NCI-H524 (cell line): ENCODE measurements around the gene PI4K2B.
A peak's percentile ranks its signal among the peaks of the same experiment; 100 is the strongest.
"Not testable (repeated sequence)": the region's sequence is repeated elsewhere in the genome, so short reads cannot be mapped to it uniquely, and the experiment has no call there.

Source experiments
- DNase-seq, 2 experiments: peaks; one replicate each; lab custom pipeline; 2025; lab: John Stamatoyannopoulos, UW

The PI4K2B gene

DNA sequence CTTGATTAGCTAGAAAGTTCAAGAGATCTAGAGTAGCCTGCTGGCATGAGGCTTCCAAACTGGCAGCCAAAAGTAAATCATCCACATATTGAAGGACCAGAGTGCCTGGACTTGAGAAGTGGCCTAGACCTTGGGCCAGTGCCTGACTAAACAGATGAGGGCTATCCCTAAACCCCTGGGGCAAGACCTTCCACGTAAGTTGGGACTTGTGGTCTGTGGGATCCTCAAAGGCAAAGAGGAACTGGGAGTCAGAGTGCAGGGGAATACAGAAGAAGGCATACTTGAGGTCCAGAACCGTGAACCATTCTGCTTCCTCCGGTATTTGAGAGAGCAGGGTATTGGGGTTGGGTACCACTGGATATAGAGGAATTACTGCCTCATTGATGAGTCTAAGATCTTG lies 8.4 kb downstream of the PI4K2B start:
- not testable (repeated sequence) for DNase-seq

DNA sequence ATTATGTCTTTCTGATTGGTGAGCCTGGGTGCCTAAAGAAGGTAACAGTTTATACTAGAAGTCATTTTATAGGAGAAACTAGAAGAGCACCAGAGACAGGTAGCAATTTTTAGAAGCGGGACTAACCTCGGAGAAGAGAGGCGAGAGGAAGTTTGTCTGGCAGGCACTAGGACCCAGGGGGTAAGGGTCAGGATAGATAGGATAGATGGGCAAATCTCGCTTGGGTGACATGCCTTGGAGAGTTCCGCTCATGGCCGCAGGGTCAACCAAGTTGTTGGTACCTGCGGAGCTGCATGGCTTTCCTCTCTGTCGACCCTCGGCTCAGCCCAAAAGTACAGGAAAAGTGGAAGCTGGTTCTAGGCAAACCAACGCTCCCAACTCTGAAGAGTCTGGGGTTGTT lies 11.3 kb downstream of the PI4K2B start:
- DNase-seq: no peak

DNA sequence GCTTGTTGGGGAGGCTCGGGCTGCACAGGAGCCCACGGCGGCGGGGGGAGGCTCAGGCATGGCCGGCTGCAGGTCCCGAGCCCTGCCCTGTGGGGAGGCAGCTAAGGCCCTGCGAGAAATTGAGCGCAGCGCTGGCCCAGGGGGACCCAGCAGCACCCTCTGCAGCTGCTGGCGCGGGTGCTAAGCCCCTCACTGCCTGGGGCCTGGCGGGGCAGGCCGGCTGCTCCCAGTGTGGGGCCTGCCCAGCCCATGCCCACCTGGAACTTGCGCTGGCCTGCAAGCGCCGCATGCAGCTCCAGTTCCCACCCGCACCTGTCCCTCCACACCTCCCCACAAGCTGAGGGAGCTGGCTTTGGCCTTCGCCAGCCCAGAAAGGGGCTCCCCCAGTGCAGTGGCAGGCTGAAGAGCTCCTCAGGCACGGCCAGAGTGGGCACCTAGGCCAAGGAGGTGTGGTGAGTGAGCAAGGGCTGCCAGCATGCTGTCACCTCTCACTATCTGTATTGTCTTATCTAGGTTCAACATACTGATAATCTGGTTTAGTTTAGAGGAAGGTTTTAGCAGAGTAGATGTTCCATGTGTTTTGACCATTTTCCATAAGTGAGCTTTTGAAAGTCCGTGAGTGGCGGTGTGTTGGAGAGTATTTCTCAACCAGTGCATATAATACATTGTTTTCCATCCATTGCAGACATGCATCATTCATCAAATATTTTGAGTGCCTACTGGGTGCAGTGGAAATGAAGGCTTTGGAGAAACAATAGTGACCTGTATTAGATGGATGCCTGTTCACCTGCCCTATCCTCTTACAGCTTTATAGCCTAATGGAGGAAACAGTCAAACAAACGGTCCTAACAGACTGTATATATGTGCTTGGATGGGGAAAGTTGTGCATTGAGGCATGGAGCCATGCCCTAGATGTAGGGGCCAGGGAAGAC lies 13.1 kb downstream of the PI4K2B start:
- no peak for DNase-seq

DNA sequence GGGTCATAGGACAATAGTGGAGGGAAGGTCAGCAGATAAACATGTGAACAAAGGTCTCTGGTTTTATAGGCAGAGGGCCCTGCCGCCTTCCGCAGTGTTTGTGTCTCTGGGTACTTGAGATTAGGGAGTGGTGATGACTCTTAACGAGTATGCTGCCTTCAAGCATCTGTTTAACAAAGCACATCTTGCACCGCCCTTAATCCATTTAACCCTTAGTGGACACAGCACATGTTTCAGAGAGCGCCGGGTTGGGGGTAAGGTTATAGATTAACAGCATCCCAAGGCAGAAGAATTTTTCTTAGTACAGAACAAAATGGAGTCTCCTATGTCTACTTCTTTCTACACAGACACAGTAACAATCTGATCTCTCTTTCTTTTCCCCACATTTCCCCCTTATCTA lies 15.0 kb downstream of the PI4K2B start:
- DNase-seq: peak; percentile 9 to 29

DNA sequence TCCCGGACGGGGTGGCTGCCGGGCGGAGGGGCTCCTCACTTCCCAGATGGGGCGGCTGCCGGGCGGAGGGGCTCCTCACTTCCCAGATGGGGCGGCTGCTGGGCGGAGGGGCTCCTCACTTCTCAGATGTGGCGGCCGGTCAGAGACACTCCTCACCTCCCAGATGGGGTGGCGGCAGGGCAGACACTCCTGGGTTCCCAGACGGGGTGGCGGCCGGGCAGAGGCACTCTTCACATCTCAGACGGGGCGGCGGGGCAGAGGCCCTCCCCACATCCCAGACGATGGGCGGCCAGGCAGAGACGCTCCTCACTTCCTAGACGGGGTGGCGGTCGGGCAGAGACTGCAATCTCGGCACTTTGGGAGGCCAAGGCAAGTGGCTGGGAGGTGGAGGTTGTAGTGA lies 15.7 kb downstream of the PI4K2B start:
- DNase-seq: not testable (repeated sequence)

DNA sequence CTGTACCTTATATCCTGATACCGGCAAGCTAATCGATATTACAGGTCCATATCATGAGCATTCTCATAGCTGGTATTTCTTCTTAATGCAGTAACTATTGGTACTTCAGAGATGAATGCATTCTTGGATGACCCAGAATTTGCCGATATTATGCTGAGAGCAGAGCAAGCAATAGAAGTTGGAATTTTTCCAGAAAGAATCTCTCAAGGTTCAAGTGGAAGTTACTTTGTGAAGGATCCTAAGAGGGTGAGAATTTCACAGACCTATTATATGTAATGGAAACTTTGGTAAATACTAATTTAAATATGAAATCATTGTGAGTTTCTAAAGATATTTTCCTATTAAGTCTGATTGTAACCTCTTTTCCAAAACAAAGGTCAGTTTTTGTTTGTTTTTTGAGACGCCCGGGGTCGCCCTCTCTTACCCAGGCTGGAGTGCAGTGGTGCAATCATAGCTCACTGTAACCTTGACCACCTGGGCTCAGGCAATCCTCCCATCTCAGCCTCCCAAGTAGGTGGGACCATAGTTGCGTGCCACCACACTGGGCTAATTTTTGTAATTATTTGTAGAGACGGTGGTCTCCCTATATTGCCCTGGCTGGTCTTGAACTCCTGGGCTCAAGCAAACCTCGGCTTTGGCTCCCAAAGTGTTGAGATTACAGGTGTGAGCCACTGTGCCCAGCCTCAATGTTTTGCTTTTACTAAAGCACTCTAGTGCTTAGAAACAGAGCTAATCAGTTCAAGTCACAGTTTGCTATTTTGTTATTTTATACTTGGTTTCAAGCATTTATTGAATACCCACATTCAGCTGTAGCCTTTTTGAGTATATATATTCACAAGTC lies 18.6 kb downstream of the PI4K2B start:
- DNase-seq: no peak

DNA sequence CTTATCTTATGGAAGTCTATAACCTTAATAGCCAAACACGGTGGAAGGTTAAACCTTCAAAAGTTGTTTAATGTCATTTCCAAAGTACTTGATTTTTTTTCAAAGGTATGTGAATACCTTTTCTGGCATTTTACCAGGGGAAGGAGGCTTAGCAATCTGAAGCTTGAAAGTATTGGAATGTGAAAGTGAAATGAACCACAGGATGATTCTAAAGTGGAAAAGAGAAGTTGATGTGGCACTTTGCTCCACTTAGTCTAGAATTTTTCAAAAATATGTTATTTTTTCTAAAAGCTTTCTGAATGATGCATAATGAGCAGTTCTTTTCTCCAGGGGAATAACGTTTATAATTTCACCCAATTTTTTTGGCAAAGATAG lies 19.2 kb downstream of the PI4K2B start:
- no peak for DNase-seq

DNA sequence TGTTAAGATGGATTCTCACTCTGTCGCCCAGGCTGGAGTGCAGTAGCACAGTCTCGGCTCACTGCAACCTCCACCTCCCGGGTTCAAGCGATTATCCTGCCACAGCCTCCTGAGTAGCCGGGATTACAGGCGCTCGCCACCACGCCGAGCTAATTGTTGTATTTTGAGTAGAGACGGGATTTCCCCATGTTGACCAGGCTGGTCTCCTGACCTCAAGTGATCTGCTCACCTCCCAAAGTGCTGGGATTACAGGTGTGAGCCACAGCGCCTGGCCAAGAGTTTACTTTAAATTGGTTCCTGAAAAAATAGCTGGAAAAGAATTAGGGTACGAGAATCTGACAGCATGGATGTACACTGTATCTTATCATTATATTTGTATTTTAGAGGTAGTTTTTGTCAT lies 20.0 kb downstream of the PI4K2B start:
- not testable (repeated sequence) for DNase-seq

DNA sequence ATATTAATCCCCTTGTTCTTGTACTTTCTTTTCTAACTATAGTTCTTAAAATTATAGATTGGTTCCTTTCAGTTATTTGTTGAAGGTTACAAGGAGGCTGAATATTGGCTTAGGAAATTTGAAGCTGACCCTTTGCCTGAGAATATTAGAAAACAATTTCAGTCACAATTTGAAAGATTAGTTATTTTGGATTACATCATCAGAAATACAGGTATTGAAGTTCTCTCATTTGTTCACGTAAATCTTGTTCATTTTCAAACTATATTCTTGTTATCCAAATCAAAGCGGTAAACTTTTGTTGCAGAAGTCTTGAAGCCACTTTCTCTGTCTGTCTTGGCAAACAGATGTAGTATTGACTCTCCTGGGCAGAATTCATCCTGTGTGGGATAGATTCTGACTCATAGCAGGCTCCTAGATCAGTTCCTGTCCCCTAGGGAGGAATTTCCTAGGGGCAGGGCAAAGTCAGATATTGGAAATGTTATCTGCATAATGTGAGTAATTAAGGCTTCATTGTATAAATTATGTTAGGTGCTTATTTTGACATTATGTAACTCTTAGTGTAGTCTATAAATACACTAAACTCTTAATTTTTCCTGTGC lies 25.2 kb downstream of the PI4K2B start:
- DNase-seq: no peak

DNA sequence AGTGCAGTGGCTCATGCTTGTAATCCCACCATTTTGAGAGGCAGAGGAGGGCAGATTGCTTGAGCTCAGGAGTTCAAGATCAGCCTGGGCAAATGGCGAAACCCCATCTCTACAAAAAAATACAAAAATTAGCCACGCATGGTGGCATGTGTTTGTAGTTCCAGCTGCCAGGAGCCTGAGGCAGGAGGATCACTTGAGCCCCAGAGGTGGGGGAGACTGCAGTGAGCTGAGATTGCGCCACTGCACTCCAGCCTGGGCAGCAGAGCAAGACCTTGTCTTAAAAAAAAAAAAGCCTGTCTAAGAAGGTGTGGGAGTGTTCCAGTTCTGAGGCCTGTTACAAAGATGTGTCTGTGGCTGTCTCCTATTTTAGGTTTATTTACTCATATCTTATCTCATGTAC lies 38.0 kb downstream of the PI4K2B start:
- DNase-seq: no peak

DNA sequence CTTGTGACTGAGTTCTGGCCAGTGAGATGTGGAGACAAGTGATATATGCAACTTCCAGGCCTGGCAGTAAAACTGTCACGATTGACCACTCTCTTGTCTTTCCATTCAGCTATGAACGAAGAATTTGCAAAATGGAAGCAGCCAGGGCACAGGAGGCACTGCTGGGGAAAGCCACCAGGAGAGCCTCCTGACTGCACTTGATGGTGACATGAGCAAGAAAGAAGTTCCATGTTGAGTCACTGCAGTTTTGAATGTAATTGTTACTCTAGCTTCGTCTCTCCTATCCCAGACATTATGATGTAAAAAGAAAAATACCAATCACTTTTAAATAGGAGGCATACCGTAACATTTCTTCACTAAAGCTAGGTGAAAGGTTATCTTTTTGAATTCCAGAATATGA lies 46.4 kb downstream of the PI4K2B start:
- no peak for DNase-seq

DNA sequence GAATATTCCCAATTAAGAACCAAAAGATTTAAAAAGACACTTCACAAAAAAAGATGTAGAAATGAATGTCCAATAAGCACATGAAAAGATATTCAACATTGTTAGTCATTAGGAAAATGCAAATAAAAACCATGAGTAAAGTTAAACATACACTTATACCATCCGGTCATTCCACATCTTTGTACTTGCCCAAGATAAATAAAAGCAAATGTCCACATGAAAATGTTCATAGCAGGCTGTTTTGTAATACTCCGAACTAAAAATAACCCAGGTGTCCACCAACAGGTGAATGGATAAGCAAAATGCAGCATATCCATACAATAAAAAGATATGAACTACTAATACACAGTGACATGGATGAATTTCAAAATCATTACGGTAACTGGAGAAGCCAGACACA lies 50.1 kb downstream of the PI4K2B start:
- no peak for DNase-seq

DNA sequence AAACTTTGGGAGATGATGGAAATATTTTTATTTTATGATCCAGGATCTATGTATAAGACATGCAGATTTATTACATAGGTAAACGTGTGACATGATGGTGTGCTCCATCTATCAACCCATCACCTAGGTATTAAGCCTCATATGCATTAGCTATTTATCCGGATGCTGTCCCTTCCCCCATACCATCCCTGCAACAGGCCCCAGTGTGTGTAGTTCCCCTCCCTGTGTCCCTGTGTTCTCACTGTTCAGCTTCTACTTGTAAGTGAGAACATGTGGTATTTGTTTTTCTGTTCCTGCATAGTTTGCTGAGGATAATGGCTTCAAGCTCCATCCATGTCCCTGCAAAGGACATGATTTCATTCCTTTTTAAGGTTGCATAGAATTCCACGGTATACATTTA lies 50.6 kb downstream of the PI4K2B start:
- DNase-seq: no peak

DNA sequence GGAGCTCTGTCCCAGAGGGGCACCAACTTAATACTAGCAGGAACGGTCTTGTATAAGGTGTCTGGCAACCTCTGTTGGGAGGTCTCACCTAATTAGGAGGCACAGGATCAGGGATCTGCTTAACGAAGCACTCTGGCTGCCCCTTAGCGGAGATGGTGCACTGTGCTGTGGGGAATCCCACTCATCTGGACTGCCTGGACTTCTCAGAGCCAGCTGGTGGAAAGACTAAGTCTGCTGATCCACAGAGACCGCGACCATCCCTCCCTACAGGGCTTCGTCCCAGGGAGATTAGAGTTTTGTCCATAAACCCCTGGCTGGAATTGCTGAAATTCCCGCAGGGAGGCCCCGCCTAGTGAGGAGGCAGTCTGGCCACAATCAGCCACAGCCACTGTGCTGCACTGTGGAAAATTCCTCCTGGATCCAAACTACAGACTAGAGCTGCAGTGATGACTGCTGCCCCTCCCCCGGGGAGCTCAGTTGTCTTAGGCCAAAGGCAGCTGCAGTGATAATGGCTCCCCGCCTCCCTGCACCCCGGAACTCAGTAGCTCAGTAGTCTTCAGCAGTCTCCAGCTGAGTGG lies 56.7 kb downstream of the PI4K2B start:
- no peak for DNase-seq

DNA sequence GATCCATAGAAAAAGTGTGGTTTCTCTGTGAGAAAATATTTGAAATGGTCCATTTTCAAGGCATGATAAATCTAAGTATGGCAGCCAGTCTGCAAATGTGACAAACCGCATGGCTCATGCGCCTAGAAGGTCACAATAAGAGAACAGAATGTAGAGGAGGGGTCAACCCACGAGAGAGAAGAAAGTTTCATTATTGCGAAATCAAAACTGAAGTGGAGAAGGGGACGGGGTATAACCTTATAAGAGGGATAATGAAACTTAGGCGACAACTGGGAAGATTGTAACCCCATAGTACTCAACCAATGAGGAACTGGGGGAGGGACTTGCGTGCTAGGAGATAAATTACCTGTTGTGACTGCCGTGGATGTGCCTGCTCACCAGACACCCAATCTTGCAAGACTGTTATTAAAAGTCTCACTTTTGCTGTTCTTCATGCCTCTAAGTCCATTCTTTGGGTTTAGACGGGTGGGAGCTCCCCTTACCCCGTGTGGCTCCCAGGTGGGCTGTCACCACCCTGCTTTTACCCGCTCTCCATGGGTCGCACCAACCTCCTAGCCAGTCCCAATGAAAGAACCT lies 57.4 kb downstream of the PI4K2B start:
- DNase-seq: no peak

DNA sequence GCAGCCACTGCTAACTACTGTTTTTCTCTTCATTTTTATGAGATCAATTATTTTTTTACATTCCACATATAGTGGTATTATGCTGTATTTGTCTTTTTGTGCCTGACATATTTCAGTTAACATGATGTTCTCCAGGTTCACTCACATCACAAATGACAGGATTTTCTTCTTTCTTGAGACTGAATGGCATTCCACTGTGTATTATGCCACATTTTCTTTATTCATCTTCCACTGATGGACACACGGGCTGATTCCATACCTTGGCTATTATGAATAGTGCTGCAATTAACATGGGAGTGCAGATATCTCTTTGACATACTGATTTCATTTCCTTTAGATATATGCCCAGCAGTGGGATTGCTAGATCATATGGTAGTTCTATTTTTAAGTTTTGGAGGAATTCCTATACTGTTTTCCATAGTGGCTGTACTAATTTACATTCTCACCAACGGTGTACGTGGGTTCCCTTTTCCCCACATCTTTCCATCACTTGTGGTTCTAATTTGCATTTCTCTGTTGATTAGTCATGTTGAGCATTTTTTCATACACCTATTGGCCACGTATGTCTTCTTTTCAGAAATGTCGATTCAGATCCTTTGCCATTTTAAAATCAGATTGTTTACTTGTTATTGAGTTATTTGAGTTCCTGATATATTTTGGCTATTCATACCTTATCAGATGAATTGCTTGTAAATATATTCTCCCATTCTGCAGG lies 63.9 kb downstream of the PI4K2B start:
- no peak for DNase-seq

DNA sequence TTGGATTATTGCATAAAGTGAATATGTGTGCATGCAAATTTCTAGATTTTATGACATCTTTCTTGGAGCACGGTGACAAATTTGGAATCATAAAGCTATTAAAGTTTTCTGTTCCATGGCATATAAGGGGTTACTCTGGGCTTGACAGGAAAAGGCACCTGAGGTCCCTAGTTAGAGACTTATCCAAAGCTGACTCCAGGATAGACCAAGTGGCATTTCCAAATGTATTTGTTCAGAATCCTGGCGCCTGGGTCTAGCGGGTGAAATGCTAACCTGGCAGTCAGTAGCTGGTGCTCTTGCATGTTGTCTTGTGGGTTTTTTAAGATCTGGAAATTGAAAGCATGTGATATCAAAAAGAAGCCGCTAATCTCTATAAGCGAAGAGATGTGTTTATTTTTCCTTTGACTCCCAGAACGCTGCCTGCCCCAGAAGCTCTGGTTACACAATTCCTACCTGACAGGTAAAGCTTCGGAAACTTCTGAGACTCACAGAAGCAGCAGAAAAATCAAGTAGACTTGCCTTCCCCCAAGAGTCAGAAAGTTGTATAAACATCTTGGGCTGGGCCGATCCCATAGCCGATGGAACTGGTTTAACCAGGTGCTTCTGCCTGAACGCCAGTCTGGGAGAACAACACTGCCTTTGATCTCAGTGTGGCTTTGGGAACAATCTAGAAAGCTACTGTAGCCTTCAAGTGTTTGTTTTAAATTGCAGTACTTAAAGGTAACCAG lies 65.8 kb downstream of the PI4K2B start:
- DNase-seq: no peak

DNA sequence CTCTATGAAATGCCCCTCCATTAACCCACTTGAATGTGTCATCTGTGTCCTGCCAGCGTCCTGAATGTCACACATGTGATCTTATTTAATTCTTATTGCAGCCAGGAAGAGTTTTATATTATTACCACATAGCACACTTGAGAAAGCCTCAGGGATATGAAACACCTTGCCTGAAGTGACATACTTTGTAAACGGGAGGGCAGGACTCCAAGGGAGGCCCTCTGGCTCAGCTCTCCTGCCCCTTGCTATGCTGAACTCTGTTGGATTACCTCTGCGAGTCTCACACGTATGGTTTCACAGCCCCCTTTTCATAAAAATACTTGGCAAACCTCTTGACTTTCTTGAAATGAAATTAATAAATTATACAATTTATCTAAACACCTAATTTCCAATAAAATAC lies 67.6 kb downstream of the PI4K2B start:
- DNase-seq: no peak

DNA sequence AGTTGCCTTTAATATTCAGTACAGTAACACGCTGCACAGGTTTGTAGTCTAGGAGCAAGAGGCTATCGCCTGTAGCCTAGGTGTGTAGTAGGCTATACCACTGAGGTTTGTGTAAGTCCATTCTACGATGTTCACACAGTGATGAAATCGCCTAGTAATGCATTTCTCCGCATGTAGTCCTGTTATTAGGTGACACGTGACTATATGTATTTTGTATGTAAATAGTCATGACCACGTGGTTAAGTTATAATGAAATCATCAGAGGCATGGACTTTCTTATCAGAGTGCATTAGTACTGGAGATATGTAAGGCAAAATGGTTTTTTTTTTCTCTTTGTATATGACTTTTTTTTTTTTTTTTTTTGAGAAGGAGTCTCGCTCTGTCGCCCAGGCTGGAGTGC lies 68.8 kb downstream of the PI4K2B start:
- DNase-seq: no peak

DNA sequence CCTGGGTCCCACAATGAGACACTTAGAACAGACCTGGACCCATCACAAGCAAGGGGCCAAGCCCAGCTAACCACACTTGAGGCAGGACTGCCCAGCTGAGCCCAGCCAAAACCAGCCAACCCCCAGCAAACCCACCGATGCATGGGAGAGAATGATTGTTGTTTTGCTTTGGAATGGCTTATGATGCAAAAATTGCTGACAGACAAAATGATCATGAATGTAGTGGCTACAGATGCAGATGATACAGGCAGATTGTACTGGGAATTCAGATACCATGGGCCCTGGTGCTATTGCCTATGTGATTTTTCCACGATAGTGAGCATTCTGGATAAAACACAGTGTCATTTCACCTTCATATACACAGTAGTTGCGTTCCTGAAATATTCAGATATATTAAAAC lies 69.7 kb downstream of the PI4K2B start:
- DNase-seq: no peak
